Limb (tissue), 2 donors: ENCODE results near the gene ABCB1.

Source experiments
- DNase-seq, 2 donors: peaks; one replicate each; pipeline ENCODE4 v3.0.0-alpha.2; 2016; ENCODE audit errors: extremely low spot score in 2 of 2

ABCB1 gene

GRCh38 chr7:87513735-87514335 lies 86.8 kb downstream of the ABCB1 start:
- DNase-seq, result no peak

GRCh38 chr7:87512906-87513305 lies 87.8 kb downstream of the ABCB1 start:
- DNase-seq, result peak in 1 of 2 donors; percentile 56

- no peak for DNase-seq
These were observed 89.2 kb downstream of the ABCB1 start for GRCh38 chr7:87511510-87511909.

- peak in 1 of 2 donors; percentile 48 for DNase-seq
These were observed 90.2 kb downstream of the ABCB1 start for GRCh38 chr7:87510411-87510875.

GRCh38 chr7:87507446-87507845 lies 93.2 kb downstream of the ABCB1 start:
- no peak for DNase-seq

GRCh38 chr7:87506246-87507180 lies 94.2 kb downstream of the ABCB1 start:
- DNase-seq, result peak in 1 of 2 donors; percentile 42

GRCh38 chr7:87505557-87506245 lies 95.0 kb downstream of the ABCB1 start:
- no peak for DNase-seq

- DNase-seq, result no peak
These were observed 95.6 kb downstream of the ABCB1 start for GRCh38 chr7:87505122-87505521.

GRCh38 chr7:87499494-87499893 lies 101.2 kb downstream of the ABCB1 start:
- DNase-seq, result no peak

GRCh38 chr7:87498893-87499292 lies 101.8 kb downstream of the ABCB1 start:
- DNase-seq, result no peak

GRCh38 chr7:87497482-87497881 lies 103.2 kb downstream of the ABCB1 start:
- DNase-seq, result no peak

GRCh38 chr7:87495366-87495765 lies 105.3 kb downstream of the ABCB1 start:
- DNase-seq, result no peak

GRCh38 chr7:87494454-87494853 lies 106.2 kb downstream of the ABCB1 start:
- DNase-seq, result no peak

GRCh38 chr7:87483131-87483530 lies 117.6 kb downstream of the ABCB1 start:
- no peak for DNase-seq

- DNase-seq, result no peak
These were observed 118.6 kb downstream of the ABCB1 start for GRCh38 chr7:87482115-87482514.

- DNase-seq, result no peak
These were observed 120.3 kb downstream of the ABCB1 start for GRCh38 chr7:87480386-87480785.

- no peak for DNase-seq
These were observed 120.7 kb downstream of the ABCB1 start for GRCh38 chr7:87479951-87480350.

- no peak for DNase-seq
These were observed 124.5 kb downstream of the ABCB1 start for GRCh38 chr7:87476179-87476557.

GRCh38 chr7:87475359-87476178 lies 125.1 kb downstream of the ABCB1 start, which contains the start of gene ABCB4:
Gene ABCB4 (minus strand): TSS chr7:87475680. CDS start chr7:87475465, 215 bp downstream.
- peak; percentile 21 to 52 for DNase-seq

- DNase-seq, result peak in 1 of 2 donors; percentile 31
These were observed 125.9 kb downstream of the ABCB1 start for GRCh38 chr7:87474533-87475358.
